Activated CD4-positive, alpha-beta T cell treated with anti-CD3 and anti-CD28 coated beads for 1 hour (primary cell): ENCODE results near the gene FAM25G.
"Not testable (repeated sequence)": the region's sequence is repeated elsewhere in the genome, so short reads cannot be mapped to it uniquely, and the experiment has no call there.

Source experiments
- DNase-seq: peaks from one replicate; pipeline ENCODE4 v3.0.0-alpha.2; 2020

Gene FAM25G

DNA sequence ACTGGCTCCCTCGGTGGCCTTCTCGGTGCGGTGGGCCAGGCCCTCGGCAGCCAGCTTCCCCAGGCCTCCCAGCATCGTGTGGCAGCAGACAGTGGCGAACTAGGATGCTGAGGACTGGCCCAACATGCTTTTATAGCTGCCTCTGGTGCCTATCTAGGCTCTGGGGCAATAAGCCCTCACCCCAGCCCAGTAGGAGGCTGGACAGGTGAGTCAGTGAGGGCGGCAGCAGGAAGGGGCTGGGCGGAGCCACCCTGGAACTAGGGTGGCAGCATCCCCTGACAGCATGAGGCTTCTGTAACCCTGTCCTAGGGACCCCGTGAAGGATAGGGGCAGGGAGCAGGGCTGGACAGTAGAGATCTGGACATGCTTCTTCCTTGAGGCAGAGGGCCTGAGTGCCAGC, at the start of gene FAM25G:
FAM25G (minus strand) TSS at position 101 of the 400 bp plus-strand sequence; CDS start at position 75, 26 bp downstream.
- not testable (repeated sequence) for DNase-seq

DNA sequence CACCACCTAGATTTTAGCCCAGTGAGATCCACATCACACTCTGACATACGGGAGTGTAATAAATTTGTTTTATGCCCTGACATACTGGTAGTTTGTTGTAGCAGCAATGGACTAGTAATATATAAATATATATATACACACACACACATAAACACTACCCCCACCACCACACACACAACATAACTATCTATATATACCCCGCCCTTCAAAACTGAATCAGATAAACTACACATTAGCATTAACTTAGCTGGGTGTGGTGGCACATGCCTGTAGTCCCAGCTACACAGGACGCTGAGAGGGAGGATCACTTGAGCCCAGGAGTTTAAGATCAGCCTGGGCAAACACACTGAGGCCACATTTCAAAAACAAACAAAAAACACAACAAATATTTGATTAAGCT, 44.9 kb upstream of the FAM25G start:
- DNase-seq = not testable (repeated sequence)

DNA sequence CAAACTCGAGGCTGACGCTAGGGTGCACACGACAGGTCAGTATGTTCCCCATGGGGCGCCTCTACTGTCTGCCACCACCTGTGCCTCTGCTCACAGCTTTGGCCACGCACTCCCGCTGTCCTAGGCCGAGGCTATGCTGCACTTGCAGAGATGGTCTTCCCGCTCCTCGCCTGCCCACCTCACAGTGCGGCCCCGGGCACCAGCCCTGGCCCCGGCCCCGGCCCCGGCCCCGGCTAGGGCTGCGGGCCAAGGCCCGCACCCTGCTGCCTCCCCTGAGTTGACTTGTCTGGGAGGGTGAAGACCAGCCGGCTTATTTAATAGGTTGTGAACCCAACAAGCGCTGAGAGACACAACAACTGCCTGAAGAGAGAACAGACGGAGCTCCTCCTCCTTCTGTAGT, 32.0 kb upstream of the FAM25G start, which contains the start of gene AGAP9:
AGAP9 (minus strand) TSS at position 164 of the 400 bp plus-strand sequence; CDS start at position 52, 112 bp downstream.
- not testable (repeated sequence) for DNase-seq

DNA sequence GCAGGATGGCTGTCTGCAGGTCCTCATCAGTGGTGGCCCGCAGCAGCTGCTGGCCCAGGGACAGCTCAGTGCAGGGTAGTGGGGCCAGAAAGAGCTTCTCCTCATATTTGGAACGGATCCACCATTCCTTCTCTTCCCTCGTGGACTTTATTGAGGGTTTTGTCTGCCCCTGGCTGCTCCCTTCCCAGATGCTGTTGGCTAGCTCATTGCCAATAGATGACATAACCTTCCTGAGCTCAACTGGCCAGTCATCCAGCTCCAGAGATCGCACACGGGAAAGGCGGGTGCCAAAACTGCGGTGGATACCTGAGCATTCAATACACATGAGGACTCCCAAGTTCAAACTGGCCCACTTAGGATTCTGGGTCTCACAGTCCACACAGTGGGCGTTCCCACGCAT, 10.8 kb upstream of the FAM25G start:
- DNase-seq = not testable (repeated sequence)

DNA sequence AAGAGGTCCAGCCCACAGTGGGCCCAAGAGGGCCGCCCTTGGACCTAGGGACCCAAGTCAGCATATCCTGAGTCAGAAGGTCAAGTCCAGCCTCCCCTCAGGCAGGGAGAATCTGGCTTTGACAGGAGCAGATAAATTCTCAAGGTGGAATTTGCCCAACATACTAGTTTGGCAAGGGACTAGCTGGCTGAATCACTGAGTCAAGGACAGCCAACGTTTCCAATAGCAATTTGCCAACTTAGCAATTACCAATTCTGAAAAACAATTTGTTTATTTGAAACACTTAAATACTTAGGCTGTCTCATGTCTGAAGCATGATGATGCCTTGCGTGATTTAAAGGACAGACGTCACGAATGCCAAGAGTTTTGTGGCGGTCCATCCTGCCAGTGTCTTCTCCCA, 2.7 kb upstream of the FAM25G start:
- not testable (repeated sequence) for DNase-seq

DNA sequence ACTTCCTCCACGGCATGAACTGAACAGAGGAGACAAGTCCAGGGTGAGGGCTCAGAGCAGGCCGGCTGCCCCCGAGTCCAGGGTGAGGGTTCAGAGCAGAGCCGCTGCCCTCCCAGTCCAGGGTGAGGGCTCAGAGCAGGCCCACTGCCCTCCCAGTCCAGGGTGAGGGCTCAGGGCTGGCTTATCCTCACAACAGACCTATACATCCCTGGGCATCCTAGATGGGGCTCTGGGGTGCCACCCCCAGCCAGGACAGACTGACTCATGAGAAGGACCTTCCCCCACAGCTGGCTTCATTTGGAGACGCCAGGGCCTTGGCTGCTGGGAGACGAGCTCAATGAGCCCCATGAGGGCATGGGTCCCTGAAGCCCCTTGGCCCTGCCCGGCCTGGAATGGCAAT, 1.9 kb downstream of the FAM25G start:
- not testable (repeated sequence) for DNase-seq

DNA sequence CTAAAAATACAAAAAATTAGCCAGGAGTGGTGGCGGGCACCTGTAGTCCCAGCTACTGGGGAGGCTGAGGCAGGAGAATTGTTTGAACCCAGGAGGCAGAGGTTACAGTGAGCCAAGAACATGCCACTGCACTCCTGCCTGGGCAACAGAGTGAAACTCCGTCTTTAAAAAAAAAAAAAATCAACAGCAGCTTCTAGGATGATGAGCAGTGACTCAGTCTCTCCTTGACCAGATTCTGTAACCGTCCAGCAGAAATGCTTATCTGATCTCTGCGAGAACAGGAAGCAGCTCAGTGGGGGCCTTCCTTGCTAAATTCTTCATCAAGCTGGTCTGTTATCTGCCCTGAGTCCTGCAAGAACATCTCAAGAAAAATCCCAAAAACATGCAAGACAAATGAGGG, 5.6 kb downstream of the FAM25G start:
- not testable (repeated sequence) for DNase-seq

DNA sequence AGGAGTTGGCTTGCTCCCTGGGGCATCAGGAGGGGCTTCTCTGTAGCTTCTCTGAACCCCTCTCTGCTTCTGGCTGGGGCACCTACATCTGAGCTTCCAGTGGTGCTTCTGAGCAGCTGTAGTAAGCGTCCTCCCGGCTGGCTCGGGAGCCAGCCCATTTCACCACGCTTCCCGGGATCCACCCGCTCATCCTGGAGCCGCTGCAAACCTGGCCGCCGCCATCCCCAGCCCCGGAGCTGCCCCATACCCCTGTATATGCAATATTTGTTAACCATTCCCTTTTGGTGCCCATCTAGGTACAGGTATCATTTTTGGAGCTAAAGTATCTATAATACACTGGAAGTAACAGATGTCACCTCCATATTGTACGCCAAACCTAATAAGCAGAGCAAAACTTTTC, 6.7 kb downstream of the FAM25G start:
- DNase-seq = not testable (repeated sequence)

DNA sequence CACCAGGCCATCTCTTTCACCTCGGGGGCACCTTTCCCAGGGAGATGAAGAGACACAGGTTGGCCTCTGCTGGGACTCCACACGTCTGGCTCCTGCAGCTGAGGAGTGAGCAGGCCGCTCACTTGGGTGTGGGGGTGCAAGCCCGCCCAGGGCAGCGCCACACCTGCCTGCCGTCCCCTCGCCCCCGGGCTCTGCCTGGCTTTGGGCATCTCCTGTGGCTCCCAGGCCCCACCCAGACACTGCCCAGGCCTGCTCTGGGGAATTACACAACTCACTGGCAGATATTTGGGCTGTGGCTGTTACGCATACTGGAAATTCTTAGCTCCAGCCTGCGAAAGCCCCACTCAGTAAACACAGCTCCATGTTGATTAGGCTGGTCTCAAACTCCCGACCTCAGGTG, 7.6 kb downstream of the FAM25G start, which contains the start of gene ANXA8:
ANXA8 (minus strand) TSS at position 193 of the 400 bp plus-strand sequence; CDS start at position 11, 182 bp downstream.
- DNase-seq = not testable (repeated sequence)

DNA sequence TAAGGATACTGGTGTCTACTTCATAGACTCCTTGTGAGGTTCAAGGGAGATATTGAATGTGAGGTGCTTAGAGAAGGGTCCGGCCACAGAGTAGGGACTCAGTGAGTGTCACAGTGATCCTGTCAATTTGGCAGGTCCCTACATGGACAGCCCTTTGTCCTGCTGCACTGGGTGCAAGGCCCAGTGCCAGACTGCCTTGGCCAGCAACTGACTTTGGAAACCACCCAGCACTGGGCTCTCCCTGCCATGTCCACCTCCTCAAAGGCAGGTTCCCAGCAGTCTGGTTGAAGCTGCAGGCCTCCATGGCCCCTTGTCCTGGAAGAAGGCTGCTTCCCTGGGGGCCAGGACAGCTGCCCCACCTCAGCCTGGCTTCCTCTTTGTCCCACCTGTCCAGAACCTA, 9.1 kb downstream of the FAM25G start:
- not testable (repeated sequence) for DNase-seq

DNA sequence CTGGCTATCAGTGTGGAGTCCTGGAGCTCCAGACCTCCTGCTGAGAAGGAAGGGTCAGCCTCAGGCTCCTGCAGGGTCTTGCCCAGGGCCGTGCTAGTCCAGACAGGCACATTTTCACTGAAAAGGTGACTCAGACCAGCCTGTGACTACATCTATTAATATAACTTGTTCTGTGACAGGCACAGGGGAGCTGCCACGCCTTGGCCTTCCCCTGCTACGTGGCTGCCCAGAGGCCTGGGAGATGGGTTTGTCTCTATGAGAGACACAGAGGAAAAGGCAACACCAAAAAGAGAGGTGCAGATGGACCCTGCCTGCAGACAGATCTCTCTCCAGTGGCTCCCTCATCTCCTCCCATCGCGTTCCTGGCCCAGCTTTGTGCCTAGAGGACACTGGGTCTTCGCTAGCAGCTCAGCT, 9.7 kb downstream of the FAM25G start:
- DNase-seq = not testable (repeated sequence)

DNA sequence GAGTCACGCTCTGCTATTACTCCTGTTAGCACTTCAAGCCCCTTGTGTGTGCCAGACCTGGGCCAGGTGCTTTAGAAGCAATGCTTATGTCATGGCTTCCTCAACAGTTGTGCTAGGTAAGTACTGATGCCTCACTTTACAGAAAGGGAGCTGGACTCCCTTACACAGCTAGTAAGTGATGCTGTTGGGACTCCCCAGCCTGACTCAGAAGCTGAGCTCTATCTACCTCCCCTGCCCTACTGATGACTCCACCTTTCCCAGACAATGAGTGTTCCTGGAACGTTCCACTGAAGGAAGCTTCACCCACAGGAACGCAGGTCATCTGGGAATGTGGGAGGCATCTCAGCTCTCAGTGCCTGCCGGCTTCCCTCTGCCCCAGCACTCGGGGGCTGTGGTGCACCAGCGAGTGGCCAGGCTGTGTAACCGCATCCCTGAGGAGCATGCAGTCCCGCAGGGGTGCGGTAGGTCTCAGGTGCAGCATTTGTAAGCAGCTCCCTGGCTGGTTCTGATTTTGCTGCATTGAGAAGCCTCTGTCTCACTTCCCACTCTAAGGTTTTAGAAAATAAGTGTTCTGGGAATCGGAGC, 10.2 kb downstream of the FAM25G start:
- DNase-seq = not testable (repeated sequence)

DNA sequence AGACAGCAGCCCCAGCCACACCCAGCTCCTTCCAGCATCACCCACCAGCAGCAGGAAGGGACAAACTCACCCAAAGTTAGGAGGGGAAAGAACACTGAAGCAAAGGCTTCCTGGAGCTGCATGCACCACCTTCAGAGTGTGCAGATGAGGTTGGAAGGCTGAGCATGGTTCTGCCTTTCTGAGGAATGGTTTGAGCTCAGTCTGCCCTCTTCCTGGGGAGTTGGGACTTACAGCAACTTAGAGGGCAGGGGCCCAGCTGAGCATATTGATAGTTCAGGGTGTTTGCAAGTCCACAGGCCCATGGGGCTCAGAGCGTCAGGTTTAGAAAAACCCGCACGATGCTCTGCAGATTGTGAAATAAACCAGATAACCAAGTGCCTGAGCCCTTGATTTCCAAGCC, 11.4 kb downstream of the FAM25G start:
- DNase-seq = not testable (repeated sequence)

DNA sequence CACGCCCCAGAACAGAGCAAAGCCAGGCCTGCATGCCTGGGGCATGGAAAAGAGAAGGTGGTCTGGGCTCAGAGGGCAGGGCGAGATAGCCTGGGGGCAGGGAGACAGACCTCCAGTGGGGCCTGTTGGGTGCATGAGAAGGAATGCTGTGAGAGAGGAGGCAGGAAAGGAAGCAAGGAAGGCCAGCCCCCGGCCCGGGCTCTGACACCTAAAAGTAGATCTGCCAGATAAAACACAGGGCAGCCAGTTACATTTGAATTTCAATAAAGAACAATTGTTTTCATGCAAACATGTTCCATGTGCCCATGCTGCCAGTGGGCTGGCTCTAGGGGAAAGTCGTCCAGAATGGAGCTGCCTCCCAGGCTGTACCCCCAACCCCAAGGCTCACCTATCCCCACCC, 13.4 kb downstream of the FAM25G start:
- DNase-seq = not testable (repeated sequence)

DNA sequence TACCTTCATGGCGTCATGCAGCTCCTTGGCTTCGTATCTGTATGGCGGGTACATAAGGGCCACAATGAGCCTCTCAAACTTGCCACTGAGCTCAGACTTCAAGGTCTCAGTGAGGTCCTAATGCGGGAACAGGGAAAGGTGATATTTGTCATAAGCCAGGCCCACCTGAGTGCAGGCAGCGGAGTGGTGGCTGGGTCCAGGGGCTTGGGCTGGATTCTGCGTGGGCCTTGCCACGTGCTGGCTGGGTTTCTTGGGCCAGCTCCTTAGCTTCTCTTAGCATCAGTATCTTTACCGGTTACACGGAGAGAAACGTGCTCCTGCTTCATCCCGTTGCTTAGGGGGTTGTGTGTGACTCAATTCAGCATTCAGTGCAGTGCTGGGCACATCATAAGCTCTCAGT, 14.4 kb downstream of the FAM25G start:
- not testable (repeated sequence) for DNase-seq

DNA sequence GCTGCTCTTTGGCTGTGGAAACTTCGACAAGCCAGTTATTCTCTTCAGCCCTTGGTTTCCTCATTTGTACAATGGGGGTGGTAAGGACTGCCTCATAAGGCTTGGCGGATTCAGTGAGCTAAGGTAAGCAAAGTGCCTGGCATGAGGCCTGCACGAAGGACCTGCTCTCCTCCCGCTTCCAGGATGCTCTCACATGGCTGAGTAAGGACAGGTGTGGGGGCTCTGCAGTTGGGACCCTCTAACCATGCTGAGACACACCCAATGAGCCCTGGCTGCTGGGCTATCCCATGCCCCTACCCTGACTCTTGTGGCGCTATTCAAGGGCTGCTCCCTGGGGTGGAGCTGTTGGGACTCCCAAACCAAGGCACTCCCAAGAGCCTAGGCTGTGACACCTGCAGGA, 16.4 kb downstream of the FAM25G start:
- not testable (repeated sequence) for DNase-seq

DNA sequence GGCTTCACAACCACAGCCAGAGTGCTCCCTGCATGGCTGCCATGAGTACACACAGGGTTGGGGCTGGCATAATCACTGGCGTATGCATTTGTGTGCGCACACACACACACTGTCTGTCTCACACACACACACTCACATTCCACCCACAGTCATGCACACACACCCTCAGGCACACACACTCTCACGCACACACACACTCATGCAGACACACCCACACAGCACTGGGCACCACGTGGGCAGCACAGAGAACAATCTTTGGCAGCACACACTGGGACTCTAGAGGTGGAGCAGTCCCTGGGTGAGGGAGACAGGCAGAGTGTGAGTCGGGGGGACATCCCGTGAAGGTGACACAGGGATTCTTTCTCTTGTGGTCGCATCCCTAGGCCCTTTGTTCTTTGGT, 18.0 kb downstream of the FAM25G start:
- DNase-seq = not testable (repeated sequence)

DNA sequence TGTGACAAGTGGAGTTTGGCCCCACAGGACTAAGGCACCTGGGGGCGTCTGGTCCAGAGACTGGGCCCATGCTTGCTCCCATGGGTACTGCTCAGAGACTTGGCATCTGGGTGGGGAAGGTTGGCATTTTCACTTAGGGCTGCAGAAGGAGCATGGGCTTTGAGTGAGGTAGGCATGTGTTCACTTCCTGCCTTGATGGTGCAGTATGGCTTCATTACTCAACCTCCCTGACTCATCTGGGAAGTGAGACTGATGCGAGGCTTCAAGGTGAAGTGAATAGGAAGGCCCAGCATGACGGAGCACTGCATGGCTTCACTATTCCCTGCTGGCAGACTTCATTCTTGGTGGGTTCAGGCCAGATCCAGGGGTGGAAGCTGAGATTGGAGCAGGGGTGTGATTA, 18.9 kb downstream of the FAM25G start:
- not testable (repeated sequence) for DNase-seq

DNA sequence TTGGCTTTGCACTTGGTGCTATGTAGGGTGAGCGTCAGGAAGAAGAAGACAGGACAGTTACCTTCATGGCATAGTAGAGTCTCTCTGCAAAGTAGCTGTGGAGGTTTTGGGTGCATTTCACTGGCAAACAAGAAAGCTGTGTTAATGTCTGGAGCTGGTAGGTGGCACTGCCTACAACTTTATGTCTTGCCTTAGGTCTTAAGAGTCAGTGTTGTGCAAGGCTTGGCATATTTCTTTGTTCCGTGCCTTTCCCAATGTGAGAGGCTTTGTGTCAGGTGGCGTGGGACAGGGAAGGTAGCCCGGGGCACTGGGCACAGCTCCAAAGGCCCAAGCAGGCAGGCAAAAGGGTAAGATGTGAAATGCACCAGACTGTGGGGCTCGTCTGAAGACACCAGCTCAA, 19.4 kb downstream of the FAM25G start:
- DNase-seq = not testable (repeated sequence)

DNA sequence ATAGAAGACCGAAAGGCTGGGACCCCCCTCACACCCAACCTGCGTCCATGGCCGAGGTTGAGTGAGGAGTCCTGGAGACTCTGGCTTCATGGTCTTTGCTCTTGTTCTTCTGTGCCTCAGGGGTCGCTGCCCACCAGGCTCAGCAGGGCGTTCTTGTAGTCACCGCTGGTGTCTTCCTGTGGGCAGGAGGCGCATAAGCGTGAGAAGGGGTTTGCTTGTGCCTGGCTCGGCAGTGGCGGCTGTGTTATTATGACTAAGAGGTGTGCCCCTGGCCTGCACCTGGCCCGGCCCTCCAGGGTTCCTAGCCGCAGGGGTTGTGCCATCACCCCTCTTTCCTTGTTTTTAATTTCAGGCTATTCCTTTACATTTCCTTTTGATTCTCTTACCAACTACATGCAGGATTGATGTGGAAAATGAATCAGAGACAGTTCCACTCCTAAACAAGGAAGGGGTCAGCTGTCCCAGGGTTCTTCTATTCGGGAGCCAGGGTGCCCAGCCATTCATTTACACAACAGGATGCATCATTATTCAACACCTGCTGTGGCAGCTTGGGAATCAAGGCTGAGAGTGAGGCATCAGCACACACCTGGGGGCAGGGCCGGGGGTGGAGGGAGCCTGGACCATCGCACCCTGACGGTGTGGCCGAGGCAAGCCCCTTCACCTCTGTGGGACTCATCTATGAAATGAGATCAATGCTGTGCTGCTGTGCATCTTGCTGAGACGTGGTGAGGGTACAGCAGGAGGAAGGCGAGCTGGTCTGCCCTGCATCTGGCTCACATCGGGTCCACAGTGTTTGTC, 22.6 kb downstream of the FAM25G start:
- not testable (repeated sequence) for DNase-seq

DNA sequence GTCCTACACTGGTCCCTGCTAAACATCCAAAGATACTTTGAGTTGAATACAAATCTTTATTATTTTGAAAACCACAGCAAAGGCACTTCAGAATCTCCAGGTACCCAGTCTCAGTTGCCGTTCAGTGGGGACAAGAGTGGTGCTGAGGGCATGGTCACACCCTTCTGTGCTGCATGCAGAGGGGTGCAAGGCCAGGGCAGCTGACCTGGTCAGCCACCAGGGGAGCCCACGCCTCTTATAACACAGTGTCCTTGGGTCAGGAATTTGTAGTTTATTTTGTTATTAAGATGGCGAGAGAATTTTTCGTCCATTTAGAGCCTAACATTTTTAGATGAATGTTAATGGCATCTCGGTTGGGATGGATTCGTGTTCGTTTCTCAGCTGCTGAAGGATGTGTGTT, 23.5 kb downstream of the FAM25G start:
- not testable (repeated sequence) for DNase-seq

DNA sequence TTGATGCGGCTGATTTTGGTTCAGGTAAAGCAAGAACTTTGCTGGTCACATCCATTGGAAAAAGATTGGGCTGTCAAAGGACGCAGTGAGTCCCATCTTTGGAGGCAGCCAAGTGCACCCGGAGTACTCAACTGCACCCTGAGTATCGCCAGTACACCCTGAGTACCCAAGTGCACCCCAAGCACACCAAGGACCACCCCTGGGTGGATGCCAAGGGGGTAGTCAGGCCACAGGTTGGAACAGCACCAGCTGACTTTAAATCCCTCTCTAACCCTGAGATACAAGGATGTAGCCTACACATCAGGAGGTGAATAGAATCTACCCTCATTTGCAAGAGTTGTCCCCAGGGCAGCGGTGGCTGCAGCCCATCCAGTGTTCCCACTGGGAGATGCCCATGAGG, 24.0 kb downstream of the FAM25G start:
- not testable (repeated sequence) for DNase-seq

DNA sequence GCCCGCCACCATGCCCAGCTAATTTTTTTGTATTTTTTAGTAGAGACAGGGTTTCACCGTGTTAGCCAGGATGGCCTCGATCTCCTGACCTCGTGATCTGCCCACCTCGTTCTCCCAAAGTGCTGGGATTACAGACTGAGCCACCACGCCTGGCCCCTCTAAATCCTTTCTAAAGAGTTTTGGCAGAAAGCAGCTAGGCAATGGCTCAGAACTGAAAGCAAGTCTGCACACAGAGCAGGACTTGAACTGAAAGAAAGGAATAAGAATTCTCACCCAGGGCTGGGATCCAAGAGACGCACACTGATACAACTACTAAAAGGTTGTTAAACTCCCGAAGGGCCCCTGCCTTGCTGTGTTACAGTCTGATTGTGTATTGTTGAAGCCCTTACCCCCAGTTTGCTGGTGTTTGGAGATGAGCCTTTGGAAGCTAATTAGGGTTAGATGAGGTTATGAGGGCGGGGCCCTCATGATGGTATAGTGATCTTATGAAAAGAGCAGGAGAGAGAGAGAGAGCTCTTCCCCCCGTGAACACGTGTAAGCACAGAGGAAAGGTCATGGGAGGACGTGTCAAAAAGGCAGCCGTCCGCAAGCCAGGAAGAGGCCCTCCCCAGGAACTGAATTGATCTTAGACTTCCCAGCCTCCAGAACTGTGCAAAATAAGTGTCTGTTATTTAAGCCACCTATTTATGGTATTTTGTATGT, 26.1 kb downstream of the FAM25G start:
- not testable (repeated sequence) for DNase-seq
